GM19463 (cell line): ENCODE results near the gene C19orf67.
A peak's percentile ranks its signal among the peaks of the same experiment; 100 is the strongest.

Source experiments
- ATAC-seq: cut with Tn5 transposase; IDR thresholded peaks from one replicate; pipeline ENCODE4 v1.9.1; 2021; ENCODE audit warnings: mild to moderate bottlenecking, moderate library complexity; ENCODE audit not compliant: unreplicated experiment

Gene C19orf67

GRCh38 chr19:14031719-14032480 is 53.7 kb downstream of the C19orf67 start, which contains the start of gene IL27RA:
Gene IL27RA (plus strand): TSS chr19:14031762. CDS start chr19:14031873, 111 bp downstream.
- ATAC-seq, result peak; percentile 65
